A204.1 (cell line): ENCODE data around the gene GNPNAT1.
"Not testable (repeated sequence)": the region's sequence is repeated elsewhere in the genome, so short reads cannot be mapped to it uniquely, and the experiment has no call there.

Experiments
- FAIRE-seq: peaks from 2 replicates; lab custom pipeline; 2012; peaks lifted over from hg19 to GRCh38; lab: Jason Lieb, UNC

The GNPNAT1 gene

GRCh38 chr14:52729035-52729434 is 62.4 kb downstream of the GNPNAT1 start:
- FAIRE-seq, result not testable (repeated sequence)

GRCh38 chr14:52727509-52727908 is 63.9 kb downstream of the GNPNAT1 start:
- peak; percentile 62 for FAIRE-seq
